Measurements from ENCODE around the gene CYP27A1.
"Not testable (repeated sequence)": the region's sequence is repeated elsewhere in the genome, so short reads cannot be mapped to it uniquely, and the experiment has no call there.

Gene CYP27A1

DNA sequence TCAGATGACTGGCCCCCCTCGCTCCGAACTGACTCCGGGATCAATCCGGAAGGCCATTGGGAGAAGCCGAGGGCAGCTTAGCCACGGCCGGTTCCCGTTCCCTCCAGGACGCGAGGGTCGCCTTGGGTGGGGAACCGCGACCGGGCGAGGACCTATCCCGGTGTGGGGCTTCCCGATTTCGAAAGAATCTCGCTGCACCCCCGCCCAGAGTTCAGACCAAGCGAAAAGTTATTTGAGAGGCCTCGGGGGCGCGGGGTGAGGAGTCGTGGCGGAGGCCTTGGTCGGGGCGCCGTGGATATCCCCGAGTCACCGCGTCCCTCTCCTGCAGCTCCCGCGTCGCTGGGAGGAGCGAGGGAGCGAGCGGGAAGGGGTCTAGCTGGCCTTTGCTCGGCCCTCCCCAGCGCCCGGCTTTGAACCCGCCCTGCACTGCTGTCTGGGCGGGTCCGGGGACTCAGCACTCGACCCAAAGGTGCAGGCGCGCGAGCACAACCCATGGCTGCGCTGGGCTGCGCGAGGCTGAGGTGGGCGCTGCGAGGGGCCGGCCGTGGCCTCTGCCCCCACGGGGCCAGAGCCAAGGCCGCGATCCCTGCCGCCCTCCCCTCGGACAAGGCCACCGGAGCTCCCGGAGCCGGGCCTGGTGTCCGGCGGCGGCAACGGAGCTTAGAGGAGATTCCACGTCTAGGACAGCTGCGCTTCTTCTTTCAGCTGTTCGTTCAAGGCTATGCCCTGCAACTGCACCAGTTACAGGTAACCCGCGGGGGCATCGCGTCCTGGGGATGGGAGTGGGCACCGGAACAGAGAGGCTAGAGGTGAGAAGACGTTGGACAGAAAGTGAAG, at the start of gene CYP27A1:
Gene CYP27A1 (plus strand): TSS at position 457 of the 837 bp plus-strand sequence. CDS start 36 bp downstream, at position 493.
- peak in 1 of 2 donors; percentile 8 for DNase-seq

DNA sequence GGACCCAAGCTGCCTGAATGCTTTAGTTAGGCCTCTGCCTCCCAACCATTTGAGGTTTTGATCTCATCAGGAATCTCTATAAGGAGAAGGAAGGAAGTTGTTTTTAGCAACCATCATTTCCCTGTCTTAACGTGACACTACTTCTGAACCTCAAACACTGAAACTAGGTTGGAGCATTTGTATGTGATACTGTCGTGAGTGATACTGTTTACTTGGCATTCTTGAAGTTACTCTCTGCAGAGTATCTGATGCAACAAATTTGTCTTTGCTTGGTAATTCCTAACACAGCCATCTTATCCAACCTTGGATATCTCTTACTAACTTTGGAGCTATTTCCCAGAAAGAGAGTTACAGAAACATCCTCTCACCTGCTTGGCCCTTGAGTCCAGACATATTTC, 49.2 kb upstream of the CYP27A1 start:
- no peak for DNase-seq

DNA sequence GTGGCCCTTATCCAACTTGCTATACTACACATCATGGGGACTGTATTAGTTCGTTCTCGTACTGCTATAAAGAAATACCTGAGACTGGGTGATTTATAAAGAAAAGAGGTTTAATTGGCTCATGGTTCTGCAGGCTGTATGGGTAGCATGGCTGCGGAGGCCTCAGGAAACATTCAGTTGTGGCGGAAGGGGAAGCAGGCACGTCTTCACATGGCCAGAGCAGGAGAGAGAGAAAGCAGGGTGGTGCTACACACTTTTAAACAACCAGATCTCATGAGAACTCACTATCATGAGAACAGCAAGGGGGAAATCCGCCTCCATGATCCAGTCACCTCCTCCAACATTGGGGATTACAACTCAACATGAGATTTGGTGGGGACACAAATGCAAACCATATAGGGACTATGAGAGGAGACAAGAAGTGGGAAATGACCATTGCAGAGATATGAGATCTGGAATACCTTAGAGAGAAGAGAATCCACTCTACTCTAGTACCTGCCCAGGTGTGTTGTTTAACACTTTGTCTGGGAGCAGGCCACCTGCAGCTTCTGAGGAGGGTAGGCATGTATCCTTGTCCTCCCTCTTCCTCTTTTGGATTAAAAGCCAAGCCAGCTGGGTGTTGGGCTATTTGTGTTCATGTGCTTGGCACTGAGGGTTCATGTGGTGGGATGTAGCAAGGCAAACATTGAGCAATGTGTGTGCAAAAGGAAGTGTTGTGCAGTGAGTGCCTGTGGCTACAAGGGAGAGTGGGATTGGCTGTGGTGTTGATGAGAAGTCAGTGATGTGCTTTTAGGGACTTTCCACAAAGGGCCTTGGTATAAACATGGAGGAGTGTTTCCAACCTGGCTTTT, 48.6 kb upstream of the CYP27A1 start:
- DNase-seq: no peak

DNA sequence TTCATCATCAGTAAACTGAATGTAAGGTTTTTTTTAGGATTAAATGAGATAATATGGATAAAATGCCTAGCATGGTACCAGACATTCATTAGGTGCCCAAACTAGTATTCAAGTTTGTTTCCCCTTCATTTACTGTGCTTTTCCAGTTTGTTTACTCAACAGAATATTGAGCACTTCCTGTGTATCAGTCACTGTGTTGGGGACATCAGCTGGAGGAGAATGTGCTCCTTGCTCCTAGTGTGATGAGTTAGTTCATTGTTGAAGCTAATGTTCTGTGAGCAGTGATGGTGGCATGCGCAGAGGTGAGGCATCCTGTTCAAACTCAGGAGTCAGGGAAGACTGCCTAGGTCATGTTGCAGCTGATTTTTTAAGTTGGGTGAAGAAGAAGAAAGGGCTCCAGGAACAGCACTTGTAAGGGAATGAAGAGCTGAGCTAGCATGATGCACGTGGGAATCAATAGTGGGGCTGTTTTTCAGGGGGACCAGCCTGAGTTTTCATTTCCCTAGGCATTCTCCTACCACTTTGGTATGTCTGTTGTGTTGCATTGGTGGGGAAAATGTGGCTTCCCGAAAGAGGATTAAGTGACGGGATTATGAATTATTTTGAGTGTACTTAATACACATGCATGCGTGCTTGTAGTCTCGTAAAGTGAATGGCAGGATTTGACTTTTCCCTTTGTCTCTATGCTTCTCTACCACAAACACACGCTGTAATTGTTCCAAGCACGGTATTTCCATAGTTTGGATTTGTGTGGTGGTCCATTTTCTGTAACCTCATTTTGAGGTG, 47.6 kb upstream of the CYP27A1 start:
- DNase-seq: no peak

DNA sequence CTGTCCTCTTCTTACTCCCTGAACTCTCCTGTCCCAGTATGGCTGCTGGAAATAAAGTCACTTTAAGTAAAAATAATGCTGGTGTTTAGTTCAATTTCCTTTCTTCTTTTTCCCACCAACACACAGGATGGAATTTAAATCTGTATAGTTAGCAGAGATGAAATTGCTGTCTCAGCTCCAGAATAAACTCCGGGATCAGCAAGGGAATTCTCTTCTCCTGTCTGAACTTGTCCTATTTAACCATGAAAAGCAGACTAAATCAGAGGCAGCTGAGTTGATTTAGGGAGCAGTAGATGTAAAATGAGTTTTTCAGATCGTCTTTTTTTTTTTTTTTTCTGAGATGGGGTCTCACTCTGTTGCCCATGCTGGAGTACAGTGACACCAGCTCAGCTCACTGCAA, 45.4 kb upstream of the CYP27A1 start:
- DNase-seq: no peak

DNA sequence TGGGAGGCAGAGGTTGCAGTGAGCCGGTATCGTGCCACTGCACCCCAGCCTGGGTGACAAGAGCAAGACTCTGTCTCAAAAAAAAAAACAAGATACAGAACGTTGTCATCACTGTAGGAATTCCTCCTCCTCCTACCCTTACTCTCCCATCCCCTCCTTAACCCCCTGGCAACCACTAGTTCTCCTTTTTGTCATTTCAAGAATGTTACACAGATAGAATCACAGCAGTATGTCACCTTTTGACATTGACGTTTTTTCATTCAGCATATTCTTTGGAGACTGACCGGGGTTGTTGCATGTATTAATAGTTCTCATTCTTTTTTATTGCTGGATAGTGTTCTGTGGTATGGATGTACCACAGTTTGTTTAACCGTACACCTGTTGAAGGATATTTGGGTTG, 38.9 kb upstream of the CYP27A1 start:
- no peak for DNase-seq

DNA sequence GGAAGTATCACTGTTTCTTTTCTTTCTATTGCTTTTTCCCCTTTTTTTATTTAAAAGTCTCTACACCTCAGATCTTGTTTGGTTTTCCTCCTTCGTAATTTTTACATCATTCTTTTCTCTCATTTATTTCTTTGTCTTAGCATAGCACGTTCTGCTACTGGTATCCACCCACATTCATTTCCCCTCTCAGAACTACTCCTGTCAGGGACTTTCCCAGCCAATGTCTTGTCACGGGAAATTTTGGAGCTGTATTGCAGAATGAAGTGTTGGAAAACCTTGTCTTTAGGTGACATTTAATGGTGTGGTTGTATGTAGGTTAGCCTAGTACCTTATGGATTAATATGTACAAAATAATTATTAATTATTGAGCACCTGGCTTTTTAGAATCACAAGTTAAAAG, 37.3 kb upstream of the CYP27A1 start:
- no peak for DNase-seq

DNA sequence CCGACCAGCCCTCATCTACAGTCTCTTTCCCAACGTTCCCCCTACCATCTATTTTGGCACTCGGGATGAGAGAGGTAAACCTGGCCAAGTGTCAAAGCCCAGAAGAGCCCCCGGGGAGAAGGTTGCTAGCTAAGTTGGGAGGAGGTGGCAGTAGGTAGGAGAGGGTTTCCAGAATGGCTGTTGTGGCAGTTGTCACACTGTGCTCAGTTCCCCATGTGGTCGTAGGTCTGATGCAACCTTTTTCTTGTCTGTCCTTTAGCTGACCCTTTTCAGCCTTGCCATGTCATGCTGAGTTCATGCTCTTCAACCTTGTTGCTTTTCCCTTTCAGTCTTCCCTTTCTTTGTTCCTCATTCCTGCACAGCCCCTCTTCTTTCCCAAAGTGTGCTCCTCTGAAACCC, 36.8 kb upstream of the CYP27A1 start:
- no peak for DNase-seq

DNA sequence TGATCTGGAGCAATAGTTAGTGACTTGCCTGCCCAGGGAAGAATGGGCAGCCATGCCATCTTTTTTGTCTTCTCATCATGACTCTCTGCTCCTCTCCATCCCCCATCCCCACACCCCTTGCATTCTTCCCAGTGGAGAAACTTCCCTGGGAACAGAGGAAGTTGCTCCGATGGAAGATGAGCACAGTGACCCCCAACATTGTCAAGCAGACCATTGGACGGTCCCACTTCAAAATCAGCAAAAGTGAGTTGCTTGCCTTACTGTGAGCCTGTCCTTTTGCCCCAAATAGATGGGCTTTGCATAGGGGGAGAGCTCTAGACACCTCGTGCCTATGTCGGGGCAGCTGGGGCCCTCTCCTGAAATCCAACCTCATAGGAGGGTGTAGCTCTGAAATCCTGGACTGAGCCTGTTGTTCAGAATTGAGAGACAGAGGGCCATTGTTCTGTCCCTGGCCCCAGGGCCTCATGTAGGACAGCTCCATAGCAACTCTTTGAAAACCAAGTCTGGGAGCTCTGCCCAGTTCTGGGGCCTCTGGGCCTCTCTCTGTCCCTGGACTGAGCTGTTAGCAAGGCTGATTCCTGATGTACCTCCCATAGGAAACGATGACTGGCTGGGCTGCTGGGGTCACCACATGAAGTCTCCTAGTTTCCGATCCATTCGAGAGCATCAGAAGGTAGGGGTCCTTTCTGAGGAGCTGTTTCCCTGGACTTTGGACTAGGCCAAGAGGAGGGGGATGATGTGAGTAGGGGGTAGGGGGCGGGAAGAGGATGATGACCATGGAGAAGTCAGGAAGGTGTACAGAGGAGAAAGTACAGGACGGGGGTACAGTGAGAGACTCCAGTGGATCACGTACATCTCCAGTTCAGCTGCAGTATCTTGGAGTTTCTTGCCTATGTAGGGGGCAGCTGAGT, 36.1 kb upstream of the CYP27A1 start:
- no peak for DNase-seq

DNA sequence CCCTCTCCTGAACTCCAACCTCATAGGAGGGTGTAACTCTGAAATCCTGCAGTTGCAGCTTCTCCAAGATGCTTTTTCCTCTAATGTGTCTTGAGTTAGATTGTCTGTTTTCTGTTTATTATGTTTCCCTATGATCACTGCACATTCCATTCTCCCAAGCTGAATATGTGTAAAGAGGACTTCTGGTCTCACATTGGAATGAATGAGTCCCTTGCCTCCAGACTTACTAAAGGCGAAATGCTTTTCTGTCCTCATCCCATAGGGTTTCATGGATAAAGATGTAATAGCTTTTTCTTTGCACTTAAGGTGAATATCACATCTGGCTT, 35.5 kb upstream of the CYP27A1 start:
- no peak for DNase-seq

DNA sequence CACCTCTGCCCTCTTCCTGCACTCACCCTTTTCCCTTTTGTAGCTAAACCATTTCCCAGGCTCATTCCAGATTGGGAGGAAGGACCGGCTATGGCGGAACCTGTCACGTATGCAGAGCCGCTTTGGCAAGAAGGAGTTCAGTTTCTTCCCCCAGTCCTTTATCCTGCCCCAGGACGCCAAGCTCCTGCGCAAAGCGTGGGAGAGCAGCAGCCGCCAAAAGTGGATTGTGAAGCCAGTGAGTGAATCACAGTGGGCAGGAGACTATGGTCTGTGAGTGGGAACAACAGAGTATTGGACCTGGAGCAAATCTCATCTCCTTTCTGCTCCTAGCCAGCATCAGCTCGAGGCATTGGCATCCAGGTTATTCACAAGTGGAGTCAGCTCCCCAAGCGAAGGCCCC, 35.0 kb upstream of the CYP27A1 start:
- no peak for DNase-seq

DNA sequence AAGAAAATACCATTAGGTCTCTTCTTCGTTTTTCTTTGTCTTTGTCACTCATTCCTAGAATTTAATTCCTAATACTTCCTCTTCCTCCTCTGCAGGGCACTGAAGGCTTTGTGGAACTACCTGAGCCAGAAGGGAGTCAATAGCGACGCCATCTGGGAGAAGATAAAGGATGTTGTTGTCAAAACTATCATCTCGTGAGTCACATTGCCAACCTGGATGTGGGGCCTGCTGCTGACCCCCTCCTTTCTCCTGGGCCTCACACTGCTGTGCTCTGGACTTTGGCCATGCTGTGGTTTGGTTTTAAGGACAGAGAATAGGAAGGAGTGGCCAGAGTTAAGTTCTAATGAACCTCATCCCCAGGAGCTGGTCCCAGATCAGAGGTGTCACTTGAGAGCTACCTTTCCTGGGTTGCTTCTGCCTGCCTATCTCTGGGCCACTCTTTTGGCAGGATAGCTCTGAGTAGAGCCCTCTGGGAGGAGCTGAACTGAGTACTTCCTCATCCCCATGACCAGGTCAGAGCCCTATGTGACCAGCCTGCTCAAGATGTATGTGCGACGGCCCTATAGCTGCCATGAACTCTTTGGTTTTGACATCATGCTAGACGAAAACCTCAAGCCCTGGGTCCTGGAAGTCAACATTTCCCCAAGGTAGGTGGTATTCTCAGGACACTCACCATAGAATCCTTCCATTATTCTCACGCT, 33.1 kb upstream of the CYP27A1 start:
- DNase-seq: no peak

DNA sequence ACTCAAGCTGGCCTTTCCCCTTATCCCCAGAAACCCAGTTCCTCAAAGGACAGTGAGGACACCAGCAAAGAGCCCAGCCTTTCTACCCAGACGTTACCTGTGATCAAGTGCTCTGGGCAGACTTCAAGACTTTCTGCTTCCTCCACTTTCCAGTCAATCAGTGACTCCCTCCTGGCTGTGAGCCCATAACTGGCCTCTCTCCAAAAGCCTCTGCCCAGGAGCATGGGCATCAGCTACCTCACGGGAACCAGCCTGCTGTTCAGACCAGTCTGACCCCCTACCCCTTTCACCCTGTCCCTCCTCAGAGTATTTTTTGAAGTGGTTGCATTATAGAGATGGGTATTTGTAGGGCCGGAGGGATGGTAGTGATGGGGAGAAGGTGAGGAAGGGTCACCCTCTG, 27.7 kb upstream of the CYP27A1 start:
- DNase-seq: no peak

DNA sequence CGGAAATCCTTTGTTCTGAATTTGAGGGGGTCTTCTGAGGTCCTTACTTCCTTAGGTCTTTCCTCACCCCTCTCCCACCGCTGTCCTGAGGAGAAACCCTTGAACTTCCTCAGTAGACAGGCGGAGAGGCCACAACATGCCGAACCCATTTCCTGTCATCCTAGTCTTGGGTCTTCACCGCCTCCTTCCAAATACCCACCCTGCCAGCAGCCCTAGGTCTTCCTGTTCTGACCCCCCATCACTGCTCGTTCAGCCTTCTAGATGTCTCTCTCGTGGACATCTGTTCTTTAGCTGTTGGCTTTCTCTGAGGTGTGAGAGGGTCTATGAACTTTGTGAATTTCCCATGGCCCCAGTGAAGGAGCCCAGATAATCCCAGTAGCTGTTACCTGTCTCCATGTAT, 27.2 kb upstream of the CYP27A1 start:
- no peak for DNase-seq

DNA sequence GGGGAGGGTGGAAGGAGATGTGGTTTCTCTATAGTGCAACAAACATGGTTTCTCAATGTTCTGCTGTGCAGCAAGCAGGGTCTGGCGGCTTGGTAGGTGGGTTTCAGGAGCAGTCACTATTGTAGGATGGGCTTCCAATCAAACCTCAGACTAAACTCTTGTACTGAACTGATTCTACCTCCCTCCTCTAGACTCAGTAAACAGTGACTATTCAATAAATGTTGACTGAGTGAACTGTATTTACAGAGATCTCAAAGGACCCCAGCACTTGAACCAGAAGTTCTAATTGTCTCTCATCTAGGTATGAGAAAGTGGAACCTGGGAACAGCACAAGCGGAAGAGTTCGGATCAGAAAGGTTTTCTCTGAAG, 26.8 kb upstream of the CYP27A1 start:
- no peak for DNase-seq

DNA sequence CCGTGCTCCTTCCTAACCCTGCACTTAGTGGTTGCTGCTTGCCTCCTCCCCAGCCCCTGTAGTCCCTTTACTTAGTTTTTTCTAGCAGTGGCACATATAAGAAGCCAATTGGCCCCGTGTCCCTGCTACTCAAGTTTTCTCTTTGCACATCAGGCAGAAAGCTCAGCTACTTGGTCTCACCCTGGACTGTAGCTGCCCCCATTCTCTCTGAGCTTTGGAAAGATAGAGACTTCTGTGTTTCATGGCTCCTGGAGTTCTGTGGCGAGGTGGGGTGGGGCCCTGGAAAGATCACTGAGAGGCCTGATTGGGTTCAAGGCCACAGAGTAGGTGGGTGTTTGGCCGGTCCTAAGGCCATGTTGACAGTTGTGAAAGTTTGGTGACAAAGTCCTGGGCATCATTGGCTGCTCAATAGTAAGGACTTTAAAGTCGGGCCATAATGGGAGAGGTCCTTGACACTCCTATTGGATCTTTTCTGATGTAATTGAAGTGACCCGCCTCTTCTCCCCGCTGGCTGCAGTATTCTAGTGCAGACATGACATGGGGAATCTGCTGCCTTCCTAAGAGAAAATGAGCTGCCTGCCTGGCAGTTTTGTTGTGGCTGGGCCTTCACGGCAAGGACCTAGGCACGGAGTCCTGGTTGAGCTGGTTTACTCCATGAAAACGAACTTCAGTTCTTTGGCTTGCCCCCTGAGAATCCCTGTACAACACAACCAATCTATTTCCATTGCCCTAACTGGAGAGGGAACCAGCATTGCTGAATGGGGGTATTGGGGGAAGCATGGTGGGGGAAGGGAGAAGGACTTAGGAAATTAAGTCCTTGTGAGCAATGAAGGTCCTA, 26.2 kb upstream of the CYP27A1 start:
- DNase-seq: no peak

DNA sequence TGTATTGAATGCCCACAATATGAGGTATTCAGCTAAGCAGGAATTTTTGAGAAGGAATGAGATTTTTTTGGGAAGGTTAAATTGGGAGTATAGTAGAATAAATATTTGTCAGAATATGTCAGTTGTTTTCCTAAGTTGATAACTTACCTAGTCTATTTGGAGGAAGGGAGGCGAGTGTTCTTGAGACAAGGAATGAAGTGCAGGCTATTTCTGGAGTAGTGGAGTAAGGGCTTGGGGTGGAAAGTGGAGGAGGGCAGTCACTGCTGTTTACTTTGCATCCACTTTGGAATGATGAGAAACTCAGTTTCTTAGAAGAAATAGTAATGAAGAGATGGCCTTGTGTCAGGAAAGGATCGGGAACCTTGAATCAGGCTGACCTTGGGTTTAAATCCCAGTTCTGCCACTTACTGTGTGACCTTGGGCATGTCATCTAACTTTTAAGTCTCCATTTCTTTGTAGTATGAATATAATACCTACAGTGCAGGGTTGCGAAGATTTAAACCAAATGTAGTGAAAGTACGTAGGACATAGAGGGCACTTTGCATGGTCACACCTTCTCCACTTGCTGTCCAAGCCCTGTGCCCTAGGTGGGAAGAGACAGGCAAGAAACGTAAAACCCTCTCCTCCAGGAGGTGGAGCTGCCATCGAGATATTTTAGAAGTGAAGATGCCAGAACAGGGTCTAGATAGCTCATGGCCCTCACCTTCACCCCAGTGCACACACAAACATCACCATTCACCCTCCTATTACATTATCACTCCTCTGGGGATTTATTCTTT, 25.2 kb upstream of the CYP27A1 start:
- no peak for DNase-seq

DNA sequence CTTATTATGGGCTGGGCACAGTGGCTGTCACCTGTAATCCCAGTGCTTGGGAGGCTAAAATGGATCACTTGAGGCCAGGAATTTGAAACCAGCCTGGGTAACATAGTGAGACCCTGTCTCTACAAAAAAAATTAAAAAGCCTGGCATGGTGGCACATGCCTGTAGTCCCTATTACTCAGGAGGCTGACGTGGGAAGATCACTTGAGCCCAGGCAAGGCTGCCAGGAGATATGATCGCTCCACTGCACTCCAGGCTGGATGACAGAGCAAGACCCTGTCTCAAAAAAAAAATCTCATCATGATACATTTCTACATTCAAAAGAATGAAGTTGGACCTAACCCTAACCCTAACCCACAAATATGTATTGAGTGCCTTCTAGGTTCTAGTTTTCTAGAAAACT, 20.2 kb upstream of the CYP27A1 start:
- DNase-seq: no peak

DNA sequence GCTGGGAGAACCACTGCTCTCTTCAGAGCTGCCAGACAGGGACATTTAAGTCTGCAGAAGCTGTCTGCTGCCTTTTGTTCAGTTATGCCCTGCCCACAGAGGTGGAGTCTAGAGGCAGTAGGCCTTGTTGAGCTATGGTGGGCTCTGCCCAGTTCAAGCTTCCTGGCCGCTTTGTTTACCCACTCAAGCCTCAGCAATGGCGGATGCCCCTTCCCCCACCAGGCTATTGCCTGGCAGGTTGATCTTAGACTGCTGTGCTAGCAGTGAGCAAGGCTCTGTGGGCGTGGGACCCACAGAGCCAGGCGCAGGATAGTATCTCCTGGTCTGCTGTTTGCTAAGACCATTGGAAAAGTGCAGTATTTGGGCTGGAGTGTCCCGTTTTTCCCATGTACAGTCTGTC, 9.2 kb upstream of the CYP27A1 start:
- DNase-seq: not testable (repeated sequence)

DNA sequence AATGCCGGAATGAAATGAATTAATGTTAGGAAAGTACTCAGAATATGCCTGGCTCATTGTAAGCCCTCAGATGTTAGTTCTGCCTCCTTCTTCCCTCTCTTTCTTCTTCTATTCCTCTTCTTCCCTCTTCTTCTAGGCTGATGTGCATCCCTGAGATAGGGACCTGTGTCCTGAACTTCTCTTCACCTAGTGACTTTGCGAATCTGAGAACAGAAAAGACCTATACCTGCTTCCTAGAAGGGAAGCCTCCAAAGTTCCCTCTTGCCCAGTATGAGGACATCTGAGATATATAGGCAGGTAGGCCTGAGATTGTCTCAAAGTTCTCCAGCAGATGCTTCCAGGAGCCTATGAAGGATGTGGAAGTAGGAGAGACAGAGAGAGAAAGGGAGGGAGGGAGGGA, 8.1 kb upstream of the CYP27A1 start:
- no peak for DNase-seq

All from stimulated activated CD4-positive, alpha-beta T cell treated with anti-CD3 and anti-CD28 coated beads, Interleukin-2, amount 100 ng/mL, for 24 hours (primary cell).